ENCODE results near the gene FGFR1OP2.

- TF ChIP-seq POLR2A (IDR thresholded peaks at IDR 0.05; ENCODE audit: low read length) (peak; percentile 71), GATA1 (IDR thresholded peaks at IDR 0.05; ENCODE audit: low read depth, low read length) (no peak)
Measured at GRCh38 chr12:26938701-26939062, 412 bp downstream of the FGFR1OP2 start.
